SK-N-SH treated with all-trans-retinoic acid at 6 μM for 48 hours (cell line): ENCODE measurements around the gene TAF15.

ENCODE experiments used
- ARNTL ChIP-seq: fragments of 450-650 bp; formaldehyde crosslinking; IDR thresholded peaks from 2 replicates; pipeline ENCODE4 v1.5.0; 2020; ENCODE audit warnings: low read depth, mild to moderate bottlenecking, moderate library complexity, borderline replicate concordance
- GLIS3 ChIP-seq: fragments of 250-450 bp; sonication (Bioruptor Pico); IDR thresholded peaks from 2 replicates; pipeline ENCODE4 v1.5.0; 2020; ENCODE audit warnings: mild to moderate bottlenecking, moderate library complexity
- ZFP30 ChIP-seq: fragments of 450-650 bp; formaldehyde crosslinking; IDR thresholded peaks from 2 replicates; pipeline ENCODE4 v1.5.0; 2022; ENCODE audit warnings: mild to moderate bottlenecking, moderate library complexity
- ZNF8 ChIP-seq: fragments of 450-650 bp; formaldehyde crosslinking; IDR thresholded peaks from 2 replicates; pipeline ENCODE4 v1.5.0; 2020; ENCODE audit warnings: mild to moderate bottlenecking, moderate library complexity
- TF ChIP-seq, protein P1 (sequence below): fragments of 250-450 bp; sonication (Bioruptor Pico); IDR thresholded peaks from 2 replicates; pipeline ENCODE4 v1.8.0; 2021; ENCODE audit warnings: low read depth, mild to moderate bottlenecking, moderate library complexity, borderline replicate concordance

DNA sequence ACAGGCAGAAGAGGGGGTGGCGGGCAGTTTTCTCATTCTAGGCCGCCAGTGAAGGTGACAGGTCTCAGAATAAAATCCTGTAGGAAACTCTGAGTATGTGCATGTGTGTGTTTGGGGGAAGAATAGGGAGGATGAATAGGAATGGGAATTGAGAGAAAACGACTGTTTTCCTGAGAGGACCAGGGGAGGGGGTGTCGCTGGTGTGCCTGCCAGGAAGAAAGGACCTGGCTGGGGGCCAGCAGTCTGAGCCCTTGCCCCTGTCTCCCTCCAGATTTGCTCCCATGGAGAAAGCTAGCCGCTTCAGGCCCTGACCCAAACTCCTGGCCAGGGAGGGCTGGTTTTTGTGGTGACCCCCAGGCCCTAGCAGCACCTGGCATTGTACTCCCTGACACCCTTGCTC, 34.2 kb upstream of the TAF15 start:
- TF ChIP-seq, protein P1, sequence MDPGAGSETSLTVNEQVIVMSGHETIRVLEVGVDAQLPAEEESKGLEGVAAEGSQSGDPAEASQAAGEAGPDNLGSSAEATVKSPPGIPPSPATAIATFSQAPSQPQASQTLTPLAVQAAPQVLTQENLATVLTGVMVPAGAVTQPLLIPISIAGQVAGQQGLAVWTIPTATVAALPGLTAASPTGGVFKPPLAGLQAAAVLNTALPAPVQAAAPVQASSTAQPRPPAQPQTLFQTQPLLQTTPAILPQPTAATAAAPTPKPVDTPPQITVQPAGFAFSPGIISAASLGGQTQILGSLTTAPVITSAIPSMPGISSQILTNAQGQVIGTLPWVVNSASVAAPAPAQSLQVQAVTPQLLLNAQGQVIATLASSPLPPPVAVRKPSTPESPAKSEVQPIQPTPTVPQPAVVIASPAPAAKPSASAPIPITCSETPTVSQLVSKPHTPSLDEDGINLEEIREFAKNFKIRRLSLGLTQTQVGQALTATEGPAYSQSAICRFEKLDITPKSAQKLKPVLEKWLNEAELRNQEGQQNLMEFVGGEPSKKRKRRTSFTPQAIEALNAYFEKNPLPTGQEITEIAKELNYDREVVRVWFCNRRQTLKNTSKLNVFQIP (CRISPR knock-in tag) = no peak
- TF ChIP-seq ZNF8 (CRISPR knock-in tag) (no peak), ZFP30 (CRISPR knock-in tag) (no peak), GLIS3 (no peak), ARNTL (no peak)
